H54 (cell line): Measurements from ENCODE around the gene DOC2A.
A peak's percentile ranks its signal among the peaks of the same experiment; 100 is the strongest.

Source experiments
- DNase-seq: peaks from one replicate; pipeline ENCODE4 v3.0.0; 2011; ENCODE audit warnings: low spot score, mixed read lengths; ENCODE audit not compliant: insufficient read length
- FAIRE-seq: peaks from 3 replicates; lab custom pipeline; 2011; peaks lifted over from hg19 to GRCh38; lab: Jason Lieb, UNC
- POLR2A ChIP-seq: IDR thresholded peaks from 2 replicates; pipeline ENCODE4 v1.6.1; 2011; ENCODE audit warnings: low read depth, mild to moderate bottlenecking, low read length

Gene DOC2A

DNA sequence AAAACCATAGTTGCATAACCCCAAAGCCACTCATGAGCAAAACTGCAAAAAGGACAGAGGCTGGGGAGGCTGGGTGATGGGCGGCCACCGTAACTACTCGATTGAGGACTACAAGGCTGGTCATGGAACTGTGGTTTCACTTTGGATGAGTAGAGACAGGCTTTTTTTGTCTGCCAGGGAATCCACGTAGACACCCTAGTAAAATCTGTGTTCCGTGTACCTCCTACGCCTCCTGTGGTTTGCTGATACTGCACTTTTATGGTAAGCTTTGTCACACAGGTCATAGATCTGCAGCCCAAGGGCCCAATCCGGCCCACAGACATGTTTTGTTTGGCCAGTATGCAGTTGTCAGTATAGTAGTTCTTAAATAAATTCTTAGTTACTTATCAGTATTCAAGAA is 22.4 kb upstream of the DOC2A start:
- no peak for TF ChIP-seq POLR2A
- FAIRE-seq, result no peak
- DNase-seq, result no peak

DNA sequence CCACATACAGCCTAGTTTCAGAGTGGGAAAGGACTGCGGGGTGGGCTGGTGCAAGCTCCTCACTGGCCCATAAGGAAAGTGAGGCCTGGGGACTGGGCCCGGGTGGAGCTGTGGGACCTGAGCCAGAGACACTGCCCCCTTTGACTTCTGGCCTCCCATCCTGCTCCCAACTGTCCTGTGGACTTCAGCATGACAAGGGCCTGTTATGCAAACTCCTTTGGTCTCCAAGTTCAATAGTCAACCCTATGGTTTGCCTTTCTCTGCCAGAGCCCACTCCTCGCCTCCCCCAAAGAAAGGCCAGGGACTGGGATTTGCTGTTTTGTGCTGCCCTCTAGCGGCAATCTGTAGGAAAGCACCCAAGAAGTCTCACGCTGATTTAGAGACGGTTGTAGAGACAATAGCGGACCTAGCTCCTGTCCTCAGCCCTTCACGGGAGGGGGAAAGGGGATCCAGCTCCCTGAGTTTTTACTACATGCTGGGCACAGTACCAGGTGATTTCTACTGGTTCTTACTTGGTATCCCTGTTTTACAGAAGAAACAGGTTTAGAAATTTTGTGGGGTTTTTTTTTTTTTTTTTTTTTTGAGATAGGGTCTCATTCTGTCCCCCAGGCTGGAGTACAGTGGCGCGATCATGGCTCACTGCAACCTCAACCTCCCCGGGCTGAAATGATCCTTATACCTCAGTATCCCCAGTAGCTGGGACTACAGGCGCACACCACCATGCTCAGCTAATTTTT is 21.4 kb upstream of the DOC2A start:
- TF ChIP-seq POLR2A, result no peak
- peak; percentile 48 for FAIRE-seq

DNA sequence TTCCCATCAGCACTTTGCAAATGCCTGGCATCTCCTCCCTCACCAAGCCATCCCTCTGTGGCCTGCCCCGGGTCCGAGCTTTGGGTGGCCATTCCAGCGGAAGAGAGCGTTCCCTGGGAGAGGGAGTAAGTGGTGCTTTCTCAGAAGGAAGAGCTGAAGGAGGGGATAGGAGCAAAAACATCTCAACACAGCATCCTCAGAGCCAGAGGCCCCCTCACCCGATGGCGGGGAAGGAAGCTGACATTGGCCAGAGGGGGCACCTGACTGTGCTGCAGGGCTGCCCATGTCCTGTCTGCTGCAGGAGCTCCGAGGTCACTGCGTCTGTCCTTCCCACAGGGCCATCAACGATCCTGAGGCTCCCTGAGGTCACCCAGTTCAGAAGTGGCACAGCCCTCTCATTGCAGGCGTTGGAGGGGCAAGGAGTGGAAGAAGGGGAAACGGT is 20.7 kb upstream of the DOC2A start:
- FAIRE-seq, result no peak
- no peak for TF ChIP-seq POLR2A
- no peak for DNase-seq

More for the DNA sequence above, 21.4 kb upstream of the DOC2A start:
- no peak for DNase-seq

DNA sequence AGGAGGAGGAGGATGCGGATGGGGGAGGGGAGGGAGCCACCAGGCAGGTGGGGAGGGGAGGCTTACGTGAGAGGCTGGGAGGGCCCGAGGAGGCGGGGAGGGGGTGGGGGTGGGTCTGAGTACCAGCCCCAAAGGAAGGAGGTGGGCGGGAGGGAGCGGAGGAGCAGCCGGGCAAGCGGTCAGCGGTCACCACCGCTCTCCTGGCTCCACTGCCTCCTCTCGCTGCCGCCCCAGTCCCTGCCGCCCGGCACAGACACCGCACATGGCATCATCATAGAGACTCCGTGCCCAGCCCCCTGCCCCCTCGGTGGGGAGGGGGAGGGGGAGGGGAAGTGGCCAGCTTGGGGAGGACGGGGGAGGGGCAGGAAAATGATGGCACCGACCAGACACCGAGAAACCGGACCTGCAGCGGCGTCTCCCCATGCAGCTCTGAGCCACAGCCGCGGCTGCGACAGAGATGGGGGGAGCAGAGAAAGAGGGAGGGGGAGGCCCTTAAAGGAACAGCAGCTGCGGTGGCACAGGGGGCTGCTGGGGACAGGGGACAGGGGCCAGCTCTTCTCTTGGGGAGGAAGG is 20.1 kb upstream of the DOC2A start, which contains the start of gene TLCD3B:
Gene TLCD3B (minus strand): TSS at position 431 of the 573 bp plus-strand sequence. CDS start 744 bp downstream, outside the sequence.
- TF ChIP-seq POLR2A, result no peak
- no peak for DNase-seq
- no peak for FAIRE-seq

DNA sequence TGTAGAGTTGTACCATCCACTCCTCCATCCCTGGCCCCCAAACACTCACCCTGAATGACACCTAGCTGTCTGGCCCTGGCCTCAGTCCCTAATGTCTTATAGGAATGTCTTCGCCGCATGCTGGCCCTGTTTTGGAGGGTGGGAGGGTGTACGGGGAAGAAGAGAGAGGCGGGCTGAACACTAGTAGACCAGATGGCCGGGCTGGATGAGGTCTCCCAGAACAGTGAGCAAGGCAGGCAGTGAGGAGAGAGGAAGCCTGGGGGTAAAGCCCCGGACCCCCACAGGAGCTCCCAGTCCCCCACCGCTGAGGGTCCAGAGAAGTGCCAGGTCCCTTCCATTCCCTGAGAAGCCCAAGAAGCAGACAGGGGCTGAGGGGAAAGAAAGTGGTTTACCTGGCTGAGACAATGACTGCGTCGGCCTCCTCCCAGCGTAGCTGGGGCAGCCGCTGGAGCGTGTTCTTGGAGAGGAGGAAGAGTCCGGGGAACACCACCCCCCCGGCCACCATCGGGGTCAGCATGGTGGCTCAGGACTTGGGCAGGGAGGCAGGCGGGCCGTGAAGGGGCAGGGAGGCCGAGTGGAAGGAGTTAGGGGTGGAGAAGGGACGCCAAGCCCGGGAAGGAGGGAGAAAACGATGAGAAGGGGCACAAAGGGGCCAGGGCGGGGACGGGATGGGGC is 19.3 kb upstream of the DOC2A start:
- DNase-seq (no peak), FAIRE-seq (no peak)
- no peak for TF ChIP-seq POLR2A

DNA sequence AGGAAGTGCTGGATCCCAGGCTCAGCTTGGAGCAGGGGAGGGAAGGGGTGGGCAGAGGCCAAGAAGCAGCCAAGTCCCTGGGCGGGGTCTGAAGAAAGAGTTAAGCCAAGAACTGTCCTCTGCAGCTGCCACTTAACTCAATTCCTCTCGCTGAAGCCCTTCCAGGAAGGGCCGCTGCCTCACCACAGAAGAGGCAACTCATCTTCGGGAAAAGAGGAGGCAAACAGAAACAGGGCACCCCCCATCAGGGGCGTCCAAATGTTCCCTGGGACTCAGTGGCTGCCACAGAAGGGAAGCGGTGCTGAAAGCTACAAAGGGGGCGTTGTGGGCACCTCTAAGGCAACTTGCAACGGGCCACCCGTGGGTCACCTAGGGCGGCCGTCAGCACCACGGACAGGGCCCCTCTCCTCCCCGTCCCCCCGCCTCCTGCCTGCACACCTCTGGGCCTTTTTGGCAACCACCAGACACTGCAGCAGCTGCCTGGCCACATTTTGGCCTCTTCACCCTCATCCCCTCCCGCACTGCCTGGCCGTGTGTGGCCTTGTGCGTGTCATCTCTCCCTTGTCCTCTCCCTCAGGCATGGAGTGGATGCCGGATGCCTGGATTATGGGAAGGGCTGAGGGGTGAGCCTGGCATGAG is 17.7 kb upstream of the DOC2A start:
- DNase-seq (no peak), FAIRE-seq (no peak)
- TF ChIP-seq POLR2A, result no peak

DNA sequence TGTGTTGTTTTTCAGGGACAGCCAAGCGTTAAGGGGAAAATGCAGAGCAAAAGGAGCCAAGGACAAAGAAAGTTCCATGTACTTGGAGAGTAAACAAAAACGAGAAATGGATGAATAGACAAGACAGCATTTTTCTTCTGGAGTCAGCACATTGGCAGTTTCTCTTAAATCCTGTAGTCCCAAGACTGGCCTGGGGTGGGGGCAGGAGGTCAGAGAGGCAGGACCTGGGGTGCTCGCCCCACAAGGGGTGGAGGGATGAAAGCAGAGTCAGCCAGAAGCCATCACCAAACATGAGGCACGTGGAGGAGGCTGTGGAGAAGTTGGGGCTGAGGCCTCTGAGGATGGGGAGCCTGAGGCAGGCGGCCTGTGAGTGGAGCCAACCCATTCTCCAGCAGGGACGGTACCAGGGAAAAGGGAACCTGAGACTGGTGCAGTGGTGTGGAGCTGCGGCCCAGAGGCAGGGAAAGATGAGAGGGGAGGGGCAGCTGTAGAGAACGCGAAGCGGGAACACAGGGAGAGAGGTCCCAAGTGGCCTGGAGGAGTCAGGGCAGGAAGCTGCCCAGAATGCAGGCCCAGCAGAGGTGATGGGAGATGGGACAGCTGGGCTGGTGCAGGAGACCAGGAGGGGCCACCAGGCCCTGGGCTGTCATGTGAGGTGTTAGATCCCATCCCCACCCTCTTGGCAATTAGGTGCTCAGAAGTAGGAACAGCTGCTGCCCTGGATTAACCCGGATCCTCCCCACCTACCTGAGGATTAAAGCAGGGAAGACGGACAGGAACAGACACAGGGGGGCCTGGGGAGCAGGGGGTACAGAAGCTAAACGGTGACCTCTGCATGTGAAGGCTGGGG is 17.0 kb upstream of the DOC2A start:
- TF ChIP-seq POLR2A, result no peak
- DNase-seq, result no peak
- no peak for FAIRE-seq

DNA sequence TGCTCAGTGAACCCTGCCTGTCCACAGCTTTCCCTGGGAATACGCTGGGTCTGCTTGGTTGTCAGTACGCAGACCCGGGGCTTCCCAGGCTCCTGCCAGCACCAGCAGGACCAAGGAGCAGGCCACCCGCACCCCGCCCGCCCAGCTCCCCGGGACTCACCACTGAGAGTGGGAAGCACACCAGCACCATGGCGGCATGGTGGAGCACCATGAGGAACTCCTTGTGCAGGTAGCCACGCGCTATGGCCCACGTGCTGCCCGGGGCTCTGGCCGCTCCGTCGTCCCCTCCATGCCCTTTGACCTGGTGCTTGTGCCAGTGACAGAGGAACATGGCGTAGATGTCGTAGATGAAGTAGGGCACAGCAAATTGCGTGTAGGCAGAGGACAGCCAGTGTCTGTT is 15.6 kb upstream of the DOC2A start:
- no peak for TF ChIP-seq POLR2A
- DNase-seq, result no peak
- no peak for FAIRE-seq

DNA sequence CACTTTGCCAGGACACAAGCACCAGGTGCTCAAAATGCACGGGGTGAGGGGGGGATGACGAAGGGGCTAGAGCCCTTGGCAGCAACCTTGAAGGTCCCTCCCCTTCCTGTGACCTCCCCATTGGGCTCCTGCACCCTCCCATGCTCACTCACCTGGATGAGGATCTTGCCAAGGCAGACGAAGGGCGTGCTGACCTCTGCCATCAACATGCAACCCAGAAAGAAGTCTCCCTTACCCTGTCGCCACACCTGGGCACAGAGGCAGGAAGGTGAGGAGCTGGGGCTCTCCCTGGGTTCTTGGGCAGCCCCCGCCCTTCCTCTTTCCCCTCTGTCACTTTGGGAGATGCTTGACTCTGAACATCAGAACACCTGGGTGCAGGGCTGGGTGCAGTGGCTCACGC is 14.7 kb upstream of the DOC2A start:
- no peak for TF ChIP-seq POLR2A
- DNase-seq, result no peak
- no peak for FAIRE-seq

DNA sequence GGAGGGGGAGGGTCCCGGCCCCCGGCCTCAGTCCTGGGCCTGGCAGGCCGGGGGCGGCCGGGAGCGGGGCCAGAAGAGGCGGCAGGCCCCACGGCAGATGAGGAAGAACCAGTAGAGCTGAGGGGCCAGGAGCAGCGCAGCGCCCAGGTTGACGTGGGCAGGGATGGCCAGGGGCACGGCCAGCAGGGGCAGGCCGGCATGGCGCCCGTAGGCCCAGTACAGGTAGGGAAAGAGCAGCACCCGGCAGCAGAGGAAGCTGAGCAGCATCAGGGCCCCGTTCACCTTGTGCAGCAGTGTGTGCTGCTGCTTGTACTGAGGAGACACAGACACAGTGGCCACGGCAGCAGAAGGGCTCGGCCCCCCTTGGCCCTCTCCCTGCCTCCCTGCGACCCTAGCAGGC is 14.3 kb upstream of the DOC2A start:
- TF ChIP-seq POLR2A, result no peak
- FAIRE-seq, result no peak
- no peak for DNase-seq

DNA sequence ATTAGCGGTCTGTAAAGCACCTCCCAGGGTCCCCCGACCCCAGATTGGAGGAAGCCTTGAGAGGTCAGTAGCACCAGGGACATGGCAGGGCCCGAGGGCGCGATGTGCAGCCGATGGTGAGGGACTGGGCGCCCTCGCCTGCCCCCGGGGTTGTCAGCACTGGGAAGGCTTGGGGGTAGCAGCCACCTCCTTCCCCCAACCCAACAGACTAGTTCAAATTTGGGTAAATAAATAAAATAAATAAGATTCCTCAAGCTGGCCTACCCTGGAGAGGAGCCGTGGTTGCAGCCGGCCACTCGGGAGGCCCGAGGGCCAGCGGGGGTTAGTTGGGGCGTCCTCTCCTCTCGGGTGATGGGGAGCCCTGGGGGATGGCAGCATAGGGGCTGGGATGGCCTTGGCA is 13.6 kb upstream of the DOC2A start:
- FAIRE-seq, result no peak

DNA sequence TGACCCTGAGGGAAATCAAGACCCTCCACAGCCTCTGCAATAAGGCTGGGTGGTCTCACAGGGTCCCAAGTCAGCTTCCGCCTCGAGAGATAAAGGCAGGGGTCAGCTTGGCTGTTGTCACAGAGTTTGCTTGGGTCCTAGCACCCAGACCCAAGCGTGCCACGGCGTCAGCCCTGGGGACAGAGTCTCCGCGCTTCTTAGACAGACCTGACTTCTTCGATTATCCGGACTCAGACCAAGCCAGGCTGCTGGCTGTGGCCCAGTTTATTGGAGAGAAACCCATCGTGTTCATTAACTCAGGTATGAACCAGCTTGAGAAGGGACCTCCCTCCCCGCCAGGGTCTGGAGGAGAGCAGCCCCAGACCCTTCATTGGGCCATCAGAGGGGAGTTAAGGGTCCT is 12.8 kb upstream of the DOC2A start:
- DNase-seq, result no peak
- no peak for TF ChIP-seq POLR2A
- FAIRE-seq, result no peak

More for the DNA sequence above, 13.6 kb upstream of the DOC2A start:
- TF ChIP-seq POLR2A, result no peak
- no peak for DNase-seq

DNA sequence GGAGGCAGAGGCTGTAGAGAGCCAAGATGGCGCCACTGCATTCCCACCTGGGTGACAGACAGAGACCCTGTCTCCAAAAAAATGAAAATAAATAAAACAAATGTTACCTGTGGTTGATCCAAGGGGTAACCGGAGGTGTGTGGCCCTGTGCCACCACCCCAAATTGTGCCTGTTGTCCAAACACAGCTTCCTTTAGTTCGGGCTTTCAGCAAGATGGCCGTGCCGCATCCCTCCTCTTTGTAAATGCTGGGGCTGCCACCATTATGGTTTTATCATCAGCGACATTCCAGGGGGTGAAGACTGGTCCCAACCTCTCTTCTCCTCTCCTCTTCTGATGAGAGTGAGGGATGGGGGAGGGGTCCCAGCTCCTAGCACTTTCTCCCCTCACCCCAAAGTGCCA is 12.1 kb upstream of the DOC2A start, which contains the start of gene C16orf92:
Gene C16orf92 (plus strand): TSS at position 312 of the 400 bp plus-strand sequence. CDS start 143 bp downstream, outside the sequence.
- TF ChIP-seq POLR2A, result no peak
- FAIRE-seq (no peak), DNase-seq (no peak)
